ENCODE results near the gene WNT1.

DNA sequence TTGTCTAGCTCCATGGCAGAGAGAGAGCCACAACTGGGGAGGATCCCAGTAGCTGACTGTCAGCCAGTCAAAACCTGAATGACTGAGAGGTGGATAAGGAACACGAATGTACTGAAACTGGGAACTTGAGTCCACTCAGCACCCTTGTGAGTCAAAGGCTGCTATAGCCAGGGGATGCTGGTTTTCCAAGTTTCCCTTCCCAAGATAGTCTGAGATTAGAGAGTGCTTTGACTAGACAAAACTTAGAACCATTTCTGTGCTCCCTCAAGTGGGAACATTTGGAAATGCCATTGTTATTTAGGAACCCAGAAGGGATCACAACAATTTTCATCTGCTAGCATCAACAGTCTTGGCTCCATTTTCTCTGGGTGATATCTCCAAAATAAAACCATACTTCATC, 36.4 kb downstream of the WNT1 start:
- TF ChIP-seq, protein P1, sequence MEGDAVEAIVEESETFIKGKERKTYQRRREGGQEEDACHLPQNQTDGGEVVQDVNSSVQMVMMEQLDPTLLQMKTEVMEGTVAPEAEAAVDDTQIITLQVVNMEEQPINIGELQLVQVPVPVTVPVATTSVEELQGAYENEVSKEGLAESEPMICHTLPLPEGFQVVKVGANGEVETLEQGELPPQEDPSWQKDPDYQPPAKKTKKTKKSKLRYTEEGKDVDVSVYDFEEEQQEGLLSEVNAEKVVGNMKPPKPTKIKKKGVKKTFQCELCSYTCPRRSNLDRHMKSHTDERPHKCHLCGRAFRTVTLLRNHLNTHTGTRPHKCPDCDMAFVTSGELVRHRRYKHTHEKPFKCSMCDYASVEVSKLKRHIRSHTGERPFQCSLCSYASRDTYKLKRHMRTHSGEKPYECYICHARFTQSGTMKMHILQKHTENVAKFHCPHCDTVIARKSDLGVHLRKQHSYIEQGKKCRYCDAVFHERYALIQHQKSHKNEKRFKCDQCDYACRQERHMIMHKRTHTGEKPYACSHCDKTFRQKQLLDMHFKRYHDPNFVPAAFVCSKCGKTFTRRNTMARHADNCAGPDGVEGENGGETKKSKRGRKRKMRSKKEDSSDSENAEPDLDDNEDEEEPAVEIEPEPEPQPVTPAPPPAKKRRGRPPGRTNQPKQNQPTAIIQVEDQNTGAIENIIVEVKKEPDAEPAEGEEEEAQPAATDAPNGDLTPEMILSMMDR (IDR thresholded peaks at IDR 0.05), result peak in 5 of 12 donors; percentile 11 to 34 (median 27)
- no peak for TF ChIP-seq POLR2A (IDR thresholded peaks at IDR 0.05)
